SU-DHL-6 (cell line): Measurements from ENCODE around the gene SESN1.

Experiments
- CTCF ChIP-seq: fragments of 200-600 bp; sonication (generic); IDR thresholded peaks from one replicate; pipeline ENCODE4 v1.5.1; 2017; ENCODE audit warnings: antibody characterized with exemption, mild to moderate bottlenecking, low read length, moderate library complexity; ENCODE audit not compliant: insufficient read depth, poor library complexity, severe bottlenecking
- EZH2phosphoT487 ChIP-seq: fragments of 200-600 bp; sonication (generic), shearing (Covaris generic); conservative IDR thresholded peaks from 2 replicates; pipeline ENCODE4 v1.6.1; 2018; ENCODE audit warnings: mild to moderate bottlenecking, antibody characterized with exemption, low read length, moderate library complexity, mixed read lengths

GRCh38 chr6:108988296-108988695 lies 106.3 kb downstream of the SESN1 start:
- no peak for TF ChIP-seq CTCF
- TF ChIP-seq EZH2phosphoT487 = no peak
